K562 (cell line): ENCODE results near the gene ZC3H11A. TPM values are rescaled to one million over a fixed set of nuclear protein-coding genes. Genes with fewer than 3 reads are reported as not detected.

Experiments
- ATAC-seq: fragments of 200-7000 bp; cut with Tn5 transposase; 3 replicates; pipeline ENCODE4 v1.9.1; 2020; ENCODE audit warnings: moderate library complexity
- BruUV-seq: library from RNA; stranded (reverse); fragments of 400-500 nt; replicated peaks from 2 replicates; lab custom pipeline; 2021; lab: Mats Ljungman, UMichigan
- CTCF ChIA-PET: fragments of 300-600 bp; formaldehyde crosslinking; extraction: SDS; loops from one replicate; lab custom pipeline; 2021; ENCODE audit warnings: low intra/inter-chr PET ratio; lab: Yijun Ruan, JAX
- POLR2A ChIA-PET: fragments of 300-600, 350-650 bp; sonication (Branson Sonifier 250); formaldehyde crosslinking; extraction: SDS; loops from one replicate; lab custom pipeline; 2021; ENCODE audit warnings: antibody characterized with exemption, inconsistent platforms; lab: Yijun Ruan, JAX
- DNase-seq, 4 experiments: peaks; one replicate each; pipeline versions ENCODE4 v3.0.0 to v3.0.0-alpha.2; 2011 to 2018; ENCODE audit warnings: low spot score in 3 of 4, mixed read lengths in 3 of 4; ENCODE audit errors: extremely low read depth in 1 of 4
- FAIRE-seq: peaks from 2 replicates; lab custom pipeline; 2011; peaks lifted over from hg19 to GRCh38; lab: Jason Lieb, UNC
- H2AFZ ChIP-seq: 2 replicates; pipeline ENCODE4 v1.6.0; 2011; ENCODE audit warnings: low read depth, low read length, control low read depth, inconsistent platforms
- H3K27ac ChIP-seq: fragments of 200-600 bp; 3 replicates; pipeline ENCODE4 v1.8.0; 2011; ENCODE audit warnings: low read depth, mild to moderate bottlenecking, control low read depth, inconsistent platforms, low read length, moderate library complexity, mixed read lengths; ENCODE audit errors: extremely low read depth
- H3K27me3 ChIP-seq, 2 experiments: fragments of 300-600 bp in 1 of 2; 2 replicates in 1 of 2; 3 replicates in 1 of 2; pipeline versions ENCODE4 v1.6.0 to v1.8.0; 2011; ENCODE audit warnings: inconsistent platforms in 2 of 2, low read length in 2 of 2, mild to moderate bottlenecking in 1 of 2, mixed read lengths in 1 of 2, moderate library complexity in 1 of 2; ENCODE audit not compliant: control insufficient read depth in 2 of 2, insufficient read depth in 2 of 2
- H3K36me3 ChIP-seq: fragments of 300-600 bp; 3 replicates; pipeline ENCODE4 v1.8.0; 2011; ENCODE audit warnings: mild to moderate bottlenecking, low read length, inconsistent platforms; ENCODE audit not compliant: control insufficient read depth, insufficient read depth
- H3K4me1 ChIP-seq, 2 experiments: fragments of 200-600 bp in 1 of 2; replicated peaks in 1 of 2; 2 replicates in 1 of 2; 3 replicates in 1 of 2; pipeline versions ENCODE4 v1.5.1 to v1.8.0; 2011; ENCODE audit warnings: inconsistent platforms in 2 of 2, low read length in 2 of 2, mild to moderate bottlenecking in 1 of 2, mixed read lengths in 1 of 2, moderate library complexity in 1 of 2; ENCODE audit not compliant: control insufficient read depth in 2 of 2, insufficient read depth in 2 of 2
- H3K4me2 ChIP-seq: 2 replicates; pipeline ENCODE4 v1.6.1; 2011; ENCODE audit warnings: low read length, control low read depth, inconsistent platforms, mixed read lengths; ENCODE audit not compliant: insufficient read depth
- H3K4me3 ChIP-seq: fragments of 200-600 bp; sonication (generic), shearing (Covaris generic); 2 replicates; pipeline ENCODE4 v1.5.1; 2016; ENCODE audit warnings: control low read depth, inconsistent platforms
- H3K79me2 ChIP-seq: fragments of 200-600 bp; 3 replicates; pipeline ENCODE4 v1.8.0; 2011; ENCODE audit warnings: low read length, inconsistent platforms; ENCODE audit not compliant: control insufficient read depth, insufficient read depth
- H3K9ac ChIP-seq, 2 experiments: 2 replicates each; pipeline versions ENCODE4 v1.6.0 to v1.6.1; 2011; ENCODE audit warnings: low read depth in 2 of 2, low read length in 2 of 2, control low read depth in 1 of 2, inconsistent platforms in 1 of 2, mild to moderate bottlenecking in 1 of 2, mixed read lengths in 1 of 2; ENCODE audit not compliant: insufficient read depth in 1 of 2
- H3K9me1 ChIP-seq: one replicate; pipeline ENCODE4 v1.6.0; 2011; ENCODE audit warnings: inconsistent platforms, mild to moderate bottlenecking, low read length, moderate library complexity; ENCODE audit not compliant: control insufficient read depth, insufficient read depth
- H3K9me3 ChIP-seq: replicated peaks from 2 replicates; pipeline ENCODE4 v1.5.1; 2011; ENCODE audit warnings: low read depth, low read length, inconsistent platforms; ENCODE audit not compliant: control insufficient read depth, insufficient read depth
- H4K20me1 ChIP-seq: replicated peaks from 2 replicates; pipeline ENCODE4 v1.6.1; 2011; ENCODE audit warnings: low read length, inconsistent platforms, mixed read lengths; ENCODE audit not compliant: control insufficient read depth, insufficient read depth
- CEBPG ChIP-seq, 3 experiments: fragments of 200-800 bp in 1 of 3; sonication (Bioruptor generic) in 1 of 3; sonication (generic) in 1 of 3; formaldehyde crosslinking in 1 of 3; IDR thresholded peaks in 2 of 3; conservative IDR thresholded peaks in 1 of 3; 2 replicates each; pipeline versions ENCODE4 v1.6.1 to v1.8.0; 2016 to 2022; ENCODE audit warnings: missing compliant biosample characterization in 2 of 3, missing genetic modification characterization in 2 of 3, mild to moderate bottlenecking in 1 of 3, missing genetic modification reagents in 1 of 3
- CREB5 ChIP-seq: fragments of 250-450 bp; sonication (Bioruptor Pico); IDR thresholded peaks from 2 replicates; pipeline ENCODE4 v1.5.0; 2020; ENCODE audit warnings: mild to moderate bottlenecking
- FOXJ3 ChIP-seq: sonication (generic); formaldehyde crosslinking; IDR thresholded peaks from 2 replicates; pipeline ENCODE4 v1.4.0; 2020; ENCODE audit warnings: mild to moderate bottlenecking, missing genetic modification reagents
- GABPA ChIP-seq: fragments of 200-800 bp; sonication (Bioruptor generic); conservative IDR thresholded peaks from 2 replicates; pipeline ENCODE4 v1.6.1; 2016; ENCODE audit warnings: low read depth, missing genetic modification characterization, missing compliant biosample characterization
- KAT2B ChIP-seq: IDR thresholded peaks from one replicate; pipeline ENCODE4 v1.6.1; 2012; ENCODE audit warnings: low read depth, mild to moderate bottlenecking, control low read depth, inconsistent platforms, low read length, moderate library complexity
- MLX ChIP-seq, 2 experiments: fragments of 450-650 bp in 1 of 2; sonication (generic) in 1 of 2; formaldehyde crosslinking; conservative IDR thresholded peaks; 2 replicates each; pipeline versions ENCODE4 v1.4.0 to v1.8.1; 2020 to 2022; ENCODE audit warnings: mild to moderate bottlenecking in 1 of 2, missing genetic modification reagents in 1 of 2
- NR3C1 ChIP-seq: sonication (generic); formaldehyde crosslinking; IDR thresholded peaks from 2 replicates; pipeline ENCODE4 v1.8.1; 2022; ENCODE audit warnings: missing genetic modification reagents
- RFX1 ChIP-seq: fragments of 450-650 bp; IDR thresholded peaks from 2 replicates; pipeline ENCODE4 v1.6.1; 2016; ENCODE audit warnings: mild to moderate bottlenecking, moderate library complexity
- TAL1 ChIP-seq: fragments of 450-650 bp; IDR thresholded peaks from 2 replicates; pipeline ENCODE4 v1.6.1; 2016; ENCODE audit warnings: mild to moderate bottlenecking
- XRCC4 ChIP-seq: IDR thresholded peaks from one replicate; pipeline ENCODE4 v1.6.1; 2011; ENCODE audit not compliant: insufficient read depth, insufficient read length; ENCODE audit errors: extremely low read depth
- ZNF431 ChIP-seq: sonication (generic); formaldehyde crosslinking; IDR thresholded peaks from 2 replicates; pipeline ENCODE4 v1.8.0; 2022; ENCODE audit warnings: mild to moderate bottlenecking, missing genetic modification reagents
- WGBS: fragments of 100-300 bp; shearing (Covaris generic); methylation state at CpG from one replicate; pipeline ENCODE4 v1.1.6; 2016; ENCODE audit warnings: low coverage, mixed read lengths; ENCODE audit not compliant: insufficient coverage; ENCODE audit errors: missing lambda C conversion rate; 5-methylcytosine and 5-hydroxymethylcytosine counted together
- in situ Hi-C: fragments of 300-500 bp; cut with MboI; formaldehyde crosslinking; loops from 4 replicates; pipeline ENCODE4 v1.15.0; 2018; ENCODE audit warnings: inconsistent platforms, mixed read lengths
- intact Hi-C: fragments of 100-400 bp; cut with micrococcal nuclease; formaldehyde crosslinking; loops from 2 replicates; pipeline ENCODE4 v1.14.2; 2022
- polyA plus RNA-seq, 8 experiments: library from polyadenylated mRNA; depleted of rRNA in 4 of 8; stranded (reverse) in 5 of 8; unstranded in 3 of 8; fragments of >200 nt; fragmentation: Nextera tagmentation in 2 of 8; fragmentation: Illumina TruSeq in 1 of 8; extraction: Ambion mirVana in 2 of 8; extraction: Trizol in 1 of 8; gene quantifications; 2 replicates each; pipeline versions ENCODE4 v1.2.1 to v1.2.3, GENCODE V29; 2011 to 2014; ENCODE audit warnings: inconsistent platforms in 1 of 8, missing spikeins in 1 of 8
- total RNA-seq, 7 experiments: library from RNA; depleted of rRNA in 6 of 7; stranded (reverse); fragments of >200 nt in 6 of 7; fragmentation: Illumina TruSeq in 2 of 7; extraction: Trizol in 2 of 7; gene quantifications; 2 replicates each; pipeline versions ENCODE4 v1.2.1 to v1.2.3, GENCODE V29; 2011 to 2021; ENCODE audit warnings: low replicate concordance in 1 of 7
- TF ChIP-seq, protein P1 (sequence below): fragments of 200-800 bp; sonication (Bioruptor generic); IDR thresholded peaks from 2 replicates; pipeline ENCODE4 v1.6.1; 2017; ENCODE audit warnings: missing genetic modification characterization, missing compliant biosample characterization
- TF ChIP-seq, protein P2 (sequence below): IDR thresholded peaks from 2 replicates; pipeline ENCODE4 v1.6.1; 2016; ENCODE audit warnings: missing genetic modification characterization, missing compliant biosample characterization

ZC3H11A gene
- total and polyA plus RNA-seq, 9 of the 15 experiments (the other 6 are each of a cell fraction or from before 2014, with no cell fraction given) = 34.2 to 137 (median 102) TPM

DNA sequence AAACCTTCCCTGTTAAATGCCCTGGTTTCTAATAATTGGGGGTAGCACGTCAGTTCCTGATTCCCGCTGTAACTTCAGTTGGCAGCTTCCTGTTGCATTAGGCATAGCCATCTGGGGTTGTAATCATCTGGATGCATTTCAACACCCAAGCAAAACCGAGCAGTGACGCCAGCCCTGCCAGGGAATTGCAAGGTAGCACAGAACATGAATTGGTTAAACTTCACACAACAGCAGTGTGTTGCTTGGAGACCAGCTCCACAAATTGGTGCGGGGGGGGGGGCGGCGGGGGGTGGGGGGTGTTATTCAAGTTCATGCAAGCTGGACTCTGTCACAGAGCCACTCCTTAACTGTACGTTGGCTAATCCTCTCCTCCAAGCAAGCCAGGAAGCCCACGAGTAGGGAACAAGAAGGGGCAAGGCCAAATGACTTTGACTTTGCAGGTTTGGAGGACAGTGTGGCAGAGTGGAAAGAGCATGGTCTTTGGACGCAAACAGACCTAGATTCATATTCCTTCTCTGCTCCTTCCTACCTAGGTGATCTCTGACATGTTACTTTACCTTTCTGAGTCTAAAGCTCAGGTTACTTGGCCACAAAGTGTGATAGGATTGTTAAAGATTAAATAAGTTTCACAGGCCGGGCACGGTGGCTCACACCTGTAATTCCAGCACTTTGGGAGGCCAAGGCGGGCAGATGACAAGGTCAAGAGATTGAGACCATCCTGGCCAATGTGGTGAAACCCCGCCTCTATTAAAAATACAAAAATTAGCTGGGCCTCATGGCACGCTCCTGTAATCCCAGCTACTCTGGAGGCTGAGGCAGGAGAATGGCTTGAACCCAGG lies 25.7 kb upstream of the ZC3H11A start:
- 16% methylated on average over 13 of the region's 15 CpGs for WGBS
- no peak for TF ChIP-seq KAT2B
- TF ChIP-seq CEBPG (CRISPR knock-in tag; IDR thresholded peaks at IDR 0.05) = peak; percentile 49
- TF ChIP-seq CEBPG (tag; conservative IDR thresholded peaks at IDR 0.05 in 1 of 2, IDR thresholded peaks at IDR 0.05 in 1 of 2) = 0 out of 4 replicates have a peak, but pooled peaks have one; percentile 18 to 31
- TF ChIP-seq GABPA (tag) = peak; percentile 65
- no peak for TF ChIP-seq FOXJ3 (CRISPR knock-in tag)
- no peak for TF ChIP-seq XRCC4
- TF ChIP-seq, protein P1, sequence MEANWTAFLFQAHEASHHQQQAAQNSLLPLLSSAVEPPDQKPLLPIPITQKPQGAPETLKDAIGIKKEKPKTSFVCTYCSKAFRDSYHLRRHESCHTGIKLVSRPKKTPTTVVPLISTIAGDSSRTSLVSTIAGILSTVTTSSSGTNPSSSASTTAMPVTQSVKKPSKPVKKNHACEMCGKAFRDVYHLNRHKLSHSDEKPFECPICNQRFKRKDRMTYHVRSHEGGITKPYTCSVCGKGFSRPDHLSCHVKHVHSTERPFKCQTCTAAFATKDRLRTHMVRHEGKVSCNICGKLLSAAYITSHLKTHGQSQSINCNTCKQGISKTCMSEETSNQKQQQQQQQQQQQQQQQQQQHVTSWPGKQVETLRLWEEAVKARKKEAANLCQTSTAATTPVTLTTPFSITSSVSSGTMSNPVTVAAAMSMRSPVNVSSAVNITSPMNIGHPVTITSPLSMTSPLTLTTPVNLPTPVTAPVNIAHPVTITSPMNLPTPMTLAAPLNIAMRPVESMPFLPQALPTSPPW = peak; percentile 95
- TF ChIP-seq, protein P2, sequence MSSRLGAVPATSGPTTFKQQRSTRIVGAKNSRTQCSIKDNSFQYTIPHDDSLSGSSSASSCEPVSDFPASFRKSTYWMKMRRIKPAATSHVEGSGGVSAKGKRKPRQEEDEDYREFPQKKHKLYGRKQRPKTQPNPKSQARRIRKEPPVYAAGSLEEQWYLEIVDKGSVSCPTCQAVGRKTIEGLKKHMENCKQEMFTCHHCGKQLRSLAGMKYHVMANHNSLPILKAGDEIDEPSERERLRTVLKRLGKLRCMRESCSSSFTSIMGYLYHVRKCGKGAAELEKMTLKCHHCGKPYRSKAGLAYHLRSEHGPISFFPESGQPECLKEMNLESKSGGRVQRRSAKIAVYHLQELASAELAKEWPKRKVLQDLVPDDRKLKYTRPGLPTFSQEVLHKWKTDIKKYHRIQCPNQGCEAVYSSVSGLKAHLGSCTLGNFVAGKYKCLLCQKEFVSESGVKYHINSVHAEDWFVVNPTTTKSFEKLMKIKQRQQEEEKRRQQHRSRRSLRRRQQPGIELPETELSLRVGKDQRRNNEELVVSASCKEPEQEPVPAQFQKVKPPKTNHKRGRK (tag) = peak; percentile 1; the same call in 1 of the 2 replicates
- TF ChIP-seq CREB5 (CRISPR knock-in tag) = no peak
- no peak for TF ChIP-seq MLX (CRISPR knock-in tag; conservative IDR thresholded peaks at IDR 0.05)
- no peak for TF ChIP-seq TAL1
- peak; percentile 32; the same call in 1 of the 2 replicates for TF ChIP-seq RFX1
- no peak for TF ChIP-seq NR3C1
- TF ChIP-seq ZNF431 (CRISPR knock-in tag) = no peak

More for the DNA sequence above, 25.7 kb upstream of the ZC3H11A start:
- CTCF ChIA-PET = interaction anchor here (0.6 kb wide), 1 partner anchor 1199 kb away, joined by 6 read pairs; no protein-coding TSS in a partner anchor
- Histone ChIP-seq H3K9me3 (no peaks in the 10 kb centered on the region), H3K9me1 (no peaks in the 10 kb centered on the region), H3K4me2 (no peak overlapping the region), H3K36me3 (no peaks in the 10 kb centered on the region), H3K4me1 (peaks cover 4 to 10% of the 10 kb centered on the region in 2 experiments; a peak in 4 of 5 replicates), H2AFZ (peak overlapping the region; percentile 3; the same call in 1 of the 2 replicates), H3K27ac (no peak overlapping the region), H3K79me2 (no peaks in the 10 kb centered on the region), H3K27me3 (peaks cover 37 to 41% of the 10 kb centered on the region in 2 experiments), H3K9ac (no peak overlapping the region), H3K4me3 (no peak overlapping the region), H4K20me1 (no peaks in the 10 kb centered on the region)
- in situ Hi-C loops (no loop called here), intact Hi-C loops (loop anchor here (10.0 kb wide), 1 partner anchor 145 kb away; the partner anchor contains the start of gene ATP2B4)
- DNase-seq = peak in 1 of 4 experiments; percentile 19
- peak; percentile 40 for ATAC-seq
- no peak for FAIRE-seq
- no TSS peak for BruUV-seq
- POLR2A ChIA-PET = no interaction called here
